ENCODE data around the gene ZNF182. TPM values are rescaled to one million over a fixed set of nuclear protein-coding genes. Genes with fewer than 3 reads are reported as not detected.
"Not testable (repeated sequence)": the region's sequence is repeated elsewhere in the genome, so short reads cannot be mapped to it uniquely, and the experiment has no call there.

Gene ZNF182
- total and polyA plus RNA-seq, 4 experiments from 2014 or later: 2.9 to 13.3 (median 10.4) TPM

DNA sequence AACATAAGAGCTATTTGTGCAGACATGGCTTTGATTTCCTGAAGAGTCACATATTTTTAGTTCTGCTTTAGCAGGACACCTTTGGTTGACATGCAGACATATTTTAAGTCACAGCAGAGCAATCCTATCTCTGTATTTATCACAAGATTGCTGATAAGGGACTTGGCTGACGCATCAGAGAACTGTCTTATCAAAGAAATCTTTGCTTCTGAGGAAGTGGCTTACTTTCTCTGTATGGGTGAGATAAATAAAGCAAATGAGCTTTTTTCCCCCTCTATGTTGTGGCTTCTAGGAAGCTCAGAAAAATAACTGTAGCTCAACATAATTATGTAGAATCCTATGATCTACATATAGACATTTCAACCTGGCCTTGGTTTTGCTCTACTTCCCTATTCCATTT, 16.1 kb upstream of the ZNF182 start:
- H3K9me3 Mint-ChIP-seq; H3K27ac ChIP-seq (ENCODE audit: low read depth, low read length); H3K27ac Mint-ChIP-seq; H3K4me1 ChIP-seq (ENCODE audit: insufficient read depth, low read length); H3K36me3 ChIP-seq (ENCODE audit: insufficient read depth, low read length); H3K4me3 ChIP-seq (ENCODE audit: low read length in 2 of 2); H3K4me3 Mint-ChIP-seq; H3K27me3 Mint-ChIP-seq; H3K9me3 ChIP-seq (ENCODE audit: control insufficient read depth in 1 of 2, low read length in 2 of 2); POLR2A ChIA-PET (ENCODE audit: partially characterized antibody); DNase-seq; CTCF ChIA-PET (ENCODE audit: partially characterized antibody); H3K36me3 Mint-ChIP-seq; H3K27me3 ChIP-seq (ENCODE audit: insufficient read depth, low read length): not testable (repeated sequence)
- intact Hi-C loops (cut with micrococcal nuclease): loop anchor here (2.0 kb wide), 1 partner anchor 459 kb away; the partner anchor contains the start of gene ARAF
- peaks cover 0 to 16% (median 8%) of the 10 kb centered on the region in 4 donors for H3K4me1 Mint-ChIP-seq

DNA sequence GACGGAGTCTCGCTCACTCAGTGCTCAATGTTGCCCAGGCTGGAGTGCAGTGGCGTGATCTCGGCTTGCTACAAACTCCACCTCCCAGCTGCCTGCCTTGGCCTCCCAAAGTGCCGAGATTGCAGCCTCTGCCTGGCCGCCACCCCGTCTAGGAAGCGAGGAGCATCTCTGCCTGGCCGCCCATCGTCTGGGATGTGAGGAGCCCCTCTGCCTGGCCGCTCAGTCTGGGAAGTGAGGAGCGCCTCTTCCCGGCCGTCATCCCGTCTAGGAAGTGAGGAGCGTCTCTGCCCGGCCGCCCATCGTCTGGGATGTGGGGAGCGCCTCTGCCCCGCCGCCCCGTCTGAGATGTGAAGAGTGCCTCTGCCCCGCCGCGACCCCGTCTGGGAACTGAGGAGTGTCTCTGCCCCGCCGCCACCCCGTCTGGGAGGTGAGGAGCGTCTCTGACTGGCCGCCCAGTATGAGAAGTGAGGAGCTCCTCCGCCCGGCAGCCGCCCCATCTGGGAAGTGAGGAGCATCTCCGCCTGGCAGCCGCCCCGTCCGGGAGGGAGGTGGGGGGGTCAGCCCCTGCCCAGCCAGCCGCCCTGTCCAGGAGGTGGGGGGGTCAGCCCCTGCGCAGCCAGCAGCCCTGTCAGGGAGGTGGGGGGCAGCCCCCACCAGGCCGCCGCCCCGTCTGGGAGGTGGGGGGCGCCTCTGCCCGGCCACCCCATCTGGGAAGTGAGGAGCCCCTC, 13.0 kb upstream of the ZNF182 start:
- DNase-seq; CTCF ChIA-PET (ENCODE audit: partially characterized antibody); H3K9me3 ChIP-seq (ENCODE audit: control insufficient read depth in 1 of 2, low read length in 2 of 2); intact Hi-C loops (cut with micrococcal nuclease); POLR2A ChIA-PET (ENCODE audit: partially characterized antibody); H3K27me3 Mint-ChIP-seq; H3K4me3 Mint-ChIP-seq; H3K27ac Mint-ChIP-seq; H3K36me3 ChIP-seq (ENCODE audit: insufficient read depth, low read length); H3K27me3 ChIP-seq (ENCODE audit: insufficient read depth, low read length); H3K4me1 ChIP-seq (ENCODE audit: insufficient read depth, low read length); H3K27ac ChIP-seq (ENCODE audit: low read depth, low read length); H3K4me3 ChIP-seq (ENCODE audit: low read length in 2 of 2); H3K9me3 Mint-ChIP-seq; H3K36me3 Mint-ChIP-seq: not testable (repeated sequence)
- H3K4me1 Mint-ChIP-seq: peaks cover 0 to 15% (median 8%) of the 10 kb centered on the region in 4 donors

DNA sequence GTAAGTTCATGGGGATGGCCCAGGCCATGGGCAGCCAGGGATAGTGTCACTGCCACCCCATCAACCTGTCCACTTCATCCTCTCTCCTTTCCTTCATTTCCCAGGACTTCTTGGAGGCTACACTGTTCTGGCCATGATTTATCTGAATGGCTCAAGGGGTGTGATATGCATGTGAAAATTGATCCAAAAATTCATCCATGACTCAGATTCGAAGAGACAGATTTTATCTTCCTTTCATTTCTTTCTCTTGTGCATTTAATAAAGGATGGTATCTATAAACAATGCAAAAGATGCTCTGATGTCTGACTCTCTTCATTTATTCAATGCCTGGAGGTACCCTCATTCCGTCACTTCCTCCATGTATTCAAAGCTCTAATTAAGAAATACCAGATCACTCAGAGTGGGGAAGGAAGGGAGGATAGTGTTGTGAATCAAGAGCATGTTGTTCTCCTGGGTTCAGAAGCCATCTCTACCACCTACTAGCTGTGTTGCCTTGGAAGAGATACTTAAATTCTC, 5.7 kb upstream of the ZNF182 start:
- CTCF ChIA-PET (ENCODE audit: partially characterized antibody); H3K9me3 ChIP-seq (ENCODE audit: control insufficient read depth in 1 of 2, low read length in 2 of 2); H3K4me3 Mint-ChIP-seq; DNase-seq; intact Hi-C loops (cut with micrococcal nuclease); H3K36me3 ChIP-seq (ENCODE audit: insufficient read depth, low read length); H3K27ac Mint-ChIP-seq; H3K27ac ChIP-seq (ENCODE audit: low read depth, low read length); POLR2A ChIA-PET (ENCODE audit: partially characterized antibody); H3K4me1 Mint-ChIP-seq; H3K4me3 ChIP-seq (ENCODE audit: low read length in 2 of 2); H3K4me1 ChIP-seq (ENCODE audit: insufficient read depth, low read length); H3K36me3 Mint-ChIP-seq; H3K9me3 Mint-ChIP-seq; H3K27me3 Mint-ChIP-seq; H3K27me3 ChIP-seq (ENCODE audit: insufficient read depth, low read length): not testable (repeated sequence)

DNA sequence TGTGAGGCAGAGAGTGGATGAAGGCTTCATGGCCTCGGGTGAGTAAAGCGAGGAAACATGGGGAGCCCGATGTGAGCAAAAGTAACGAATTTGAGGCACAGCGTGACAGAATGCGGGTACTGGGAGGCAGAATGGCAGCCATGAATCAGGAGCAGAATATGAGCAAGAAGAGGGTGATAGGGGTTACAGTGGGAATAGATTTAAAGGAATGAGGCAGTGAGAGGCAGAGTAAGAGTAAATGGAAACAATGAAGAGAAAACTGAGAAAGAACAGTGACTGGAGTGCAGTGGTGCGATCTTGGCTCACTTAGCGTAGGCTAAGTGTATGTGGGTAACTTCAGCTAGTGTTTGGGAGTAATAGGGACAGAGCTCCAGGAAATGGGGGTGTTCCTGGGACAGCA, 2.9 kb upstream of the ZNF182 start, which contains the start of gene SPACA5:
Gene SPACA5, plus strand, starts transcription at position 301 of the 400 bp plus-strand sequence. CDS start 815 bp downstream, outside the sequence.
- intact Hi-C loops (cut with micrococcal nuclease); POLR2A ChIA-PET (ENCODE audit: partially characterized antibody): not testable (repeated sequence)
- H3K27ac Mint-ChIP-seq: peak within 1 kb of the TSS in 2 of 7 donors; percentile 39 to 62

DNA sequence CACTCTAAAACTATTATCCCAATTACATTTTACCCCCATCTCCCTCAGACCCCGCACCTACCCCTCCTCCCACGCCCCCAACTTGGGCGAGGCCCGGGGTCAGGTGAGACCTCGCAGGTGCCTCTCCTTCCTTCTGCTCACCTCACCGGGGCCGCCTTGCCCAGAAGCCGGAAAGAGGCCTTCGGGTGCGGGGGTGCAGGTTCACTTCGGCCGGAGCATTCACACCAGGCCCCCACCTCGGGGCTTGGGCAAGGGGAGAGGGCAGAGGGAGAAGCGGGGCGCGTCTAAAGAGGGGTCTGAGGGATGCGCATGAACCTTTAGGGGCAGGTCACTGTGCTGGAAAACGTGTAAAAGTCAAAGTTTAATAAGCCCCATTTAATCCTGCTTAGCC, 427 bp downstream of the ZNF182 start:
- intact Hi-C loops (cut with micrococcal nuclease): loop anchor here (5.0 kb wide), 1 partner anchor 166 kb away; the partner anchor contains the start of gene ZNF81
- Histone ChIP-seq H3K36me3 (ENCODE audit: insufficient read depth, low read length) (no peaks in the 10 kb centered on the region), H3K4me1 (ENCODE audit: insufficient read depth, low read length) (peaks cover 20% of the 10 kb centered on the region), H3K9me3 (ENCODE audit: control insufficient read depth in 1 of 2, low read length in 2 of 2) (no peaks in the 10 kb centered on the region), H3K4me3 (ENCODE audit: low read length in 2 of 2) (peak overlapping the region; percentile 39 to 55), H3K27ac (ENCODE audit: low read depth, low read length) (peak overlapping the region; percentile 74), H3K27me3 (ENCODE audit: insufficient read depth, low read length) (no peaks in the 10 kb centered on the region)
- Mint-ChIP-seq H3K4me1 (peaks cover 16 to 29% (median 22%) of the 10 kb centered on the region in 4 donors), H3K27ac (peak overlapping the region; percentile 88 to 99 (median 97)), H3K9me3 (no peaks in the 10 kb centered on the region), H3K27me3 (no peaks in the 10 kb centered on the region), H3K36me3 (peaks cover 0 to 19% of the 10 kb centered on the region in 2 donors), H3K4me3 (peak overlapping the region; percentile 91 to 99 (median 94))
- peak in 2 of 5 donors; percentile 17 to 22 for DNase-seq
- ChIA-PET CTCF (ENCODE audit: partially characterized antibody) (no interaction called here), POLR2A (ENCODE audit: partially characterized antibody) (interaction anchor here (1.4 kb wide), 1 partner anchor 18 kb away, joined by 5 read pairs; no protein-coding TSS in a partner anchor)

More for the DNA sequence above, 2.9 kb upstream of the ZNF182 start, which contains the start of gene SPACA5:
- H3K36me3 ChIP-seq (ENCODE audit: insufficient read depth, low read length); H3K9me3 Mint-ChIP-seq; H3K9me3 ChIP-seq (ENCODE audit: control insufficient read depth in 1 of 2, low read length in 2 of 2); H3K27ac ChIP-seq (ENCODE audit: low read depth, low read length); H3K4me3 Mint-ChIP-seq; H3K27me3 ChIP-seq (ENCODE audit: insufficient read depth, low read length); H3K4me3 ChIP-seq (ENCODE audit: low read length in 2 of 2); H3K36me3 Mint-ChIP-seq; DNase-seq; CTCF ChIA-PET (ENCODE audit: partially characterized antibody); H3K27me3 Mint-ChIP-seq: not testable (repeated sequence)
- peaks cover 9 to 18% (median 13%) of the 10 kb centered on the region in 4 donors for H3K4me1 Mint-ChIP-seq
- H3K4me1 ChIP-seq (ENCODE audit: insufficient read depth, low read length): peaks cover 13% of the 10 kb centered on the region

DNA sequence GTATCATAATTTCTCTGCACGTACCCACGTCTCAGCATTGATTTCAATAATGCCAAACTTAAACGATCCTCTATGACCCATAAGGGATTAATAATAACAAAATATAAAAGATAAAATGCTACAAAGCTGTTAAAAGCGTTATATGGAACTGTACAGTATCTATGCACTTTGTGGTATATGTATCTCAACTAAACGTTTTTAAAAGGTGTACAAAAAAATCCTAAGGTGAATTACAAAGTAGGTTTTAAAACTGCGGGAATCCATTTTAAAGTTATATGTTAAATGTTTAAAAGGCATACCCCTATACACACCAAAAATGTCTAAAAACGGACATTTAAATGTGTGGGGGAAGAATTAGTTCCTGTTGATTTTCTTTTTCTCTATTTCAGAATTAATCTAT, 860 bp downstream of the ZNF182 start:
- ChIA-PET CTCF (ENCODE audit: partially characterized antibody) (no interaction called here), POLR2A (ENCODE audit: partially characterized antibody) (interaction anchor here (0.7 to 1.4 kb wide), 2 partner anchors 18 to 167 kb away, joined by 3 to 5 read pairs; partner anchors contain the start of gene ZNF81)
- Mint-ChIP-seq H3K27ac (peak overlapping the region in 3 of 7 donors; percentile 36 to 97 (median 88)), H3K27me3 (no peaks in the 10 kb centered on the region), H3K9me3 (no peaks in the 10 kb centered on the region), H3K36me3 (peaks cover 0 to 21% of the 10 kb centered on the region in 2 donors), H3K4me1 (peaks cover 16 to 29% (median 22%) of the 10 kb centered on the region in 4 donors), H3K4me3 (peak overlapping the region in 7 of 8 donors; percentile 54 to 99 (median 94))
- no peaks in the 10 kb centered on the region for H3K27me3 ChIP-seq (ENCODE audit: insufficient read depth, low read length)
- H3K4me3 ChIP-seq (ENCODE audit: low read length in 2 of 2): peak overlapping the region in 1 of 2 donors; percentile 55
- H3K9me3 ChIP-seq (ENCODE audit: control insufficient read depth in 1 of 2, low read length in 2 of 2): no peaks in the 10 kb centered on the region
- intact Hi-C loops (cut with micrococcal nuclease): loop anchor here (5.0 kb wide), 1 partner anchor 166 kb away; the partner anchor contains the start of gene ZNF81
- no peak overlapping the region for H3K27ac ChIP-seq (ENCODE audit: low read depth, low read length)
- no peak for DNase-seq
- peaks cover 20% of the 10 kb centered on the region for H3K4me1 ChIP-seq (ENCODE audit: insufficient read depth, low read length)
- no peaks in the 10 kb centered on the region for H3K36me3 ChIP-seq (ENCODE audit: insufficient read depth, low read length)

DNA sequence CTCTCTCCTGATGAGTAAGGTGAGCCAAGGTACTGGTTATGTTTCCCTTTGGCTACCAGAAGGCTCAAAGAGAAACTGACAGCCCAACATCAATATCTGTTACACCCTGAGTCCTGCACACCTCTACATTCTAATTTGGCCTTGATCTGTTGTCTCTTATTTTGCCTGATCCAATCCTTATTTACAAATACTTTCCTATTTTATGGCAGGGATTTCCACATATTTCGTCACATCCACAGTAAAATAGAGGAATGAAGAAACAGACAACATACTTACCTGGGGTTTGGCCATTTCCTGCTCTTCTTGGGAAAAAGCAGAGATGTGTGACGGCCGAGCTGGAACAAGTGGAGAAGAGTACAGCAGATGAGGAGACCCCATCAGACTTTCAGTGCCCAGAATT, 1.5 kb downstream of the ZNF182 start:
- intact Hi-C loops (cut with micrococcal nuclease): loop anchor here (5.0 kb wide), 1 partner anchor 165 kb away; the partner anchor contains the start of gene ZNF81
- H3K27ac ChIP-seq (ENCODE audit: low read depth, low read length): no peak overlapping the region
- Mint-ChIP-seq H3K27ac (peak overlapping the region in 6 of 7 donors; percentile 61 to 88 (median 70)), H3K36me3 (peaks cover 0 to 23% of the 10 kb centered on the region in 2 donors), H3K9me3 (no peaks in the 10 kb centered on the region), H3K27me3 (no peaks in the 10 kb centered on the region), H3K4me1 (peaks cover 16 to 29% (median 22%) of the 10 kb centered on the region in 4 donors), H3K4me3 (peak overlapping the region in 7 of 8 donors; percentile 27 to 66 (median 58))
- H3K36me3 ChIP-seq (ENCODE audit: insufficient read depth, low read length): no peaks in the 10 kb centered on the region
- H3K4me3 ChIP-seq (ENCODE audit: low read length in 2 of 2): no peak overlapping the region
- peaks cover 20% of the 10 kb centered on the region for H3K4me1 ChIP-seq (ENCODE audit: insufficient read depth, low read length)
- ChIA-PET CTCF (ENCODE audit: partially characterized antibody) (no interaction called here), POLR2A (ENCODE audit: partially characterized antibody) (interaction anchor here (0.7 to 1.4 kb wide), 2 partner anchors 19 to 166 kb away, joined by 3 to 5 read pairs; partner anchors contain the start of gene ZNF81)
- no peaks in the 10 kb centered on the region for H3K9me3 ChIP-seq (ENCODE audit: control insufficient read depth in 1 of 2, low read length in 2 of 2)
- no peaks in the 10 kb centered on the region for H3K27me3 ChIP-seq (ENCODE audit: insufficient read depth, low read length)
- no peak for DNase-seq
